SW480 (cell line): ENCODE results near the gene C9.
"Not testable (repeated sequence)": the region's sequence is repeated elsewhere in the genome, so short reads cannot be mapped to it uniquely, and the experiment has no call there.

Experiments used
- DNase-seq: peaks from one replicate; pipeline ENCODE4 v3.0.0-alpha.2; 2016; ENCODE audit warnings: low spot score

The C9 gene

DNA sequence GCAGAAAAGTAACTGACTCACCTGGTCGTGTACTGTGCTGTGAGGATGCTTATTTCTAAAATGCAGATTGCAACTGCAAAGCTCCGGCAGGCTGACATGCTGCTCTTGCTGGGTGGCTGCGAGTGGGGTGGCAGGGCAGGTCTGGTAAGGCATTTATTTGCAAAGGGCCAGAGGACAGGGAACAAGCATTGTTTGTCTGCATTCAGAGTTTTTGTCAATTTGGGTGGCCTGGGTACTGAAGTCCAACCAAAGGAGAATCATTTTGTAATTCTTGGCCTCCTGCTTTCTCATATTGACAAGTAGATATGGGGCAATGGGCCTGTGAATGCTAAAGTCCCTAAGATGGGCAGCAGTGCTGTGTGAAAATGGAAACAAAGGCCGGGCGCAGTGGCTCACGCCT lies at the start of gene C9:
TSS of gene C9 (minus strand) at position 129 of the 400 bp plus-strand sequence. CDS start at position 98, 31 bp downstream.
- no peak for DNase-seq

DNA sequence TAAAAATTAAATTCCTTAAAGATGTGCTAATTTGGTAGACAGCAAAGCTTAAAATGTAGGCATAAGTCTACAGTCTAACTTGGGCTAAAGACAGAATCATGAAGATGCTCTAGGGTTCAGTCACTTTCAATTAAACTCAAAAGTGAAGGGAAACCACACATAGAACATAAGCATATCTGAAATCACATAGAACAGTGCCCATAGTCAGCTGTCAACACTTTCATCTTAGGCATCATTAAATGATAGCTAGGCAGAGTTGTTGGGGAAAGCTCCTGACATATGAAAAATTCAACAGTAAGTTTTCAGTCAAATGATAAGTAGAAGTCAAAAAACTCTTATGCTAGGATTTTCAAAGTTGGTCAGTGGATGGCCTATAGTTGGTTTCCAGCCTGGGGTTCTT lies 49.5 kb upstream of the C9 start:
- no peak for DNase-seq

DNA sequence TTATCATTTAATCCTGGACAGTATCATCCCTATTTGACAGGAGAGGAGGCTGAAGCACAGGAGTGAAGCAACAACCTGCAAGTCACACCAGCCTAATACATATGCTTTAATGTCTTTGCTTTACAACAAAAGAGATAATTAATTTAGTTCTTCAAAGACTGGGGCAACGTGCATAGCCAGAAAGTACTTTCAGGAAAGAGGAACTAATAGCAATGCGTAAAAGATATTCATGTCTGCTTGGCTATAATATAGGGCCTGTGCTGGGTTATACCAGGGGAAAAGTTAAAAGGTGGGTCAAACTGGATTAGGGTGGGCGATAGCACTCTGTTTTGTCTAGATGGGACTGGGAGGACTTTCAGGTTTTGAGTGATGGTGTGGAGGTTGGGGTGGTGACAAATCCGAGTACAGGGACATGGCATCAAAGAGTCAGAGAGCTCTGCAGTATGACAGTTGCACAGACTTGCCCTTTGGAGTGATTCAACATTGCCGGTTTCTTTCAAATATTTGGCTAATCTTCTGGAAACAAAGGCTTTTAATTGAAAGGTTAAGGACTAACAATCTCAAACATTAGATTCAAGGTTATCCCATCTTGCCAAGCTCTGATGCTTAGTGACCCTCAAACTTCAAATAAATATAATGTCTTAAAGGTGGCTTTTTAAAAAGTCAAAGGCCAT lies 48.6 kb upstream of the C9 start:
- DNase-seq, result no peak

DNA sequence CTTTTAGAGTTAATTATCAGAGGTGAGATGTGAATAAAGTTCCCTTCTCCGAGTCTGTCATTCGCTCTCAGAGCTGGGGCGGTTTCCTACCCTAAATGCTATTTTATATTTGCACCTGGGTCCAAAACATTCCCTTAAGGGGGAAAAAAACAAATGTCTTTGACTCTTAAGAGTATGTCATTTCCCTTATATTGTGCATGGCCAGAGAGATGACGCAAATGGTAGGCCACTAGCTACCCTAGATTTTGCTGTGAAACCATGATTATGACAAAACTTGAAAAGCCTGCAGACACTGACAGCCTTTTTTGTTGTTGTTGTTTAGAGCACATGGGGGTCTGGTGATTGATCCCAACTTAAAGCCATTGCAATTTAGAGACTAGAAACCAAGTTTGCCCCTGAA lies 47.7 kb upstream of the C9 start:
- DNase-seq, result no peak

DNA sequence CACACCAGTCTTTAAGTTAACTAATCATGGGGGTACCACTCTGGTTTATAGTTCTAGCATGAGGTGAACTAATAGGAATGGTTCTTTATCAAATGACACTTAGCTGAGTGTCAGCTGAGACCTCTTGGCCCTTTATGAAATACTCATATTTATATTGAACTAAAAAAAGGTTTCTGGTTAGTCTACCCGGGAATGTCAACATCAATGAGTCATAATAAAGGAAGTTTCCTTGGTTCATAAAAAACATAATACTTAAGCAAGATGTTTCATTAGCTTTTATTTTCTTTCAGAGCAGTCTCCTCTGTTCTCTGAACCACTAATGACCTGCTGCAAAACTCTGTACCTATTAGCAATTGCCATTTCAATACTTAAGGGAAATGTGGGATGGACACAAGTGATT lies 46.8 kb upstream of the C9 start:
- no peak for DNase-seq

DNA sequence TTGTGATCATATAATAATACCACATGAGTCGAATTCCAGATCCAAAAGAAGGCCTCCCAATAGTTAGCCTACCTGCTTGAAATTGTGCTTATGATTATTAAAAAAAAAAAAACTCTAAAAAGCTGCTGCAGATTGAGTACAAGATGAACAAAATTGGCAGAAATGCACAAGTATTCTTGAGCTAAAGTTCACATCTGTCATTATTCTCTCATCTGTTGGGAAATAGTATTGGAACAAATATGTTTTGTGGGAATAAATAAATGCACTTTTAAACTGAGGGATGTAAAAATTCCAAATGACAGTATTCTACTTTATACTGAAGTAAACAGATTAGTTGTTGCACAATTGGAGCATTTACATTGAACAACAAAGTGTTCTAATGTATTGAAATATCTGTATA lies 44.7 kb upstream of the C9 start:
- no peak for DNase-seq

DNA sequence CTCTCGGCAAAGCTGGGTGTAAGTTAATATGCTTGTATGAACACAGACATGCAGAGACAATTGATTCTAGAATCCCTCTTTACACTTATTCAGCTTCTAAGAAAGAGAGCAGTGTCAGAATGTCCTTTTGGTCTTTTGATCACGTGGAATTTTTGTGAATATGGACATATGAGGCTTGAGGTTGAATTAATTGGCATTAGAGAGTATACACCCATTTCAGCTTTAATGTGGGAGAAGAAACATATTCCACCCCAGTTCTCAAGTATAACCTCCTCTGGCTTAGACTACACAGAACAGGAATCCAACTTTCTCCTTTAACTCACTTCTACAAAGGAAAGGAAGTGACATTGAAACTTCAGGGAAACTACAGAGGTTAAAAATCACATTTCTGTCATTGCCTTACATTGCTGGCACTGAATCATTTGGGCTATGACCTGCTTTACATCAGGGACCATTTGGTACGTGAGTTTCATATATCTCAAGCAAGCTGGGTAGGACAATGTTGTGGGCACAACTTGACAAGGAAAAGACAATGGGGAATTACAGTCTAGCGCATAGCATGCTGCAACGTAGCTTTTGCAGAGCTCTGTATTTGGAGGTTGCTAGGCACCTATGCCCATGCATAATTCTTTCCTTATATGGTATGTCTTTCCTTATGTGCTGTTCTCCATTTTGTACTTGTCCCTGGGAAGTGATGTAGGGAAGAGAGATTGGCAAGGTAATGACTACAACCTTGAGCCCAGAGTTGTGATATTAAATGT lies 41.0 kb upstream of the C9 start:
- DNase-seq, result no peak

DNA sequence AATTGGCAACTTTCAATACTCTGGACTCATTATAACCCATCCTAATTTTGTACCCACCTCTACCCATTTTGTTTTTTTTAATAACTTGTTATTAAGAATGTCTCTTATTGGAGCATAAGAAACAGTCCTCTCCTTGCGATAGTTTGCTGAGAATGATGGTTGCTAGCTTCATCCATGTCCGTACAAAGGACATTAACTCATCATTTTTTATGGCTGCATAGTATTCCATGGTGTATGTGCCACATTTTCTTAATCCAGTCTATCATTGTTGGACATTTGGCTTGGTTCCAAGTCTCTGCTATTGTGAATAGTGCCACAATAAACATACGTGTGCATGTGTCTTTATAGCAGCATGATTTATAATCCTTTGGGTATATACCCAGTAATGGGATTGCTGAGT lies 39.5 kb upstream of the C9 start:
- DNase-seq, result not testable (repeated sequence)

DNA sequence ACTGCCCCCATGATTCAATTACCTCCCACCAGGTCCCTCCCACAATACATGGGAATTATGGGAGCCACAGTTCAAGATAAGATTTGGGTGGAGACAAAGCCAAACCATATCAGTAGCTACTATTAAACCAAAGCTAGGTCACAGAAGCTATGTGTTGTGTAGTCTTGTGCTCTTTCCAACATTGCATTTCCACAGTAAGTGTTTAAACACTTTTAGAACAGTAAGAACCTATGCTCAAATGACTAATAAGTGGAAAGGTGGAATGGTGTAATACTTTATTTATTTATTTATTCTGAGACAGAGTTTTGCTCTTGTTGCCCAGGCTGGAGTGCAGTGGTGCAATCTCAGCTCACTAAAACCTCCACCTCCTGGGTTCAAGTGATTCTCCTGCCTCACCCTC lies 37.8 kb upstream of the C9 start:
- not testable (repeated sequence) for DNase-seq

DNA sequence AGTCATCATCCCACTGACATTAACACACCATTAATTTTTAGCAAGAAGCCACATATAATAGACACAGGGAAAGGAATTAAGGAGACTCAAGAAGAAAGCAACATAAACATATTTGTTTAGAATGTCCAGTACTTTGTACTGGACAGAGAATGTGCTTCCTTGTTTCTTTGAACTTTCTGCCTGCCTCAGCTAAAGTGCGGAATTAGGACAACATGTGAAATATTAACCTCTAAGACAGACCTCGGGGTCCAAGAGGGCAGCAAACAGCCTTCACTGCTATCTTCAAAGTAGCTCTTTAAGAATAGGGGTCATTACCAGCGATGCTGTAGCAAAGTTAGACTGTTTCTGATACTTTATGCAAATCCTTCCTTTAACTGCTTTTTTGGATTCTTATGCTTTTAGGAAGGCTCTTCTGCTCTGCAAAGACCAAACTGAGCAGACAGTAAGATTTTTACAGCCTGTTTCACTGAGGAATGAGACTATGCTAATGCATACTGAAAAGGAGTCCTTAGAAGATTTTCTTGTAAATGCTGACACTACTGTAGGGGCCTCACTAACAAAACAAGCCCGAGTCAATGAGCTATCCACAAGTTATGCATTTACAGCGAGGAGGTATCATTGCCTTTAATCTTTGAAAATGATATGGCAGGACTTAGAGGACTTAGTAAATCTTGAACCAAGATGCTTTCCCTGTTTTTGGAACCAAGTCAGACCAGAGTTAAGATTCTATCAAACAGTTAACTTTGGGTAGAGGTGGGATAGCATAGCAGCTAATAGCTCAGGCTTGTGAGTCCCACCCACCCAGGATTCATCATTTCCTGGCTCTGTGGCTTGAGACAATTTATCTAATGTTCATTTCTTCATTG lies 36.7 kb upstream of the C9 start:
- no peak for DNase-seq

DNA sequence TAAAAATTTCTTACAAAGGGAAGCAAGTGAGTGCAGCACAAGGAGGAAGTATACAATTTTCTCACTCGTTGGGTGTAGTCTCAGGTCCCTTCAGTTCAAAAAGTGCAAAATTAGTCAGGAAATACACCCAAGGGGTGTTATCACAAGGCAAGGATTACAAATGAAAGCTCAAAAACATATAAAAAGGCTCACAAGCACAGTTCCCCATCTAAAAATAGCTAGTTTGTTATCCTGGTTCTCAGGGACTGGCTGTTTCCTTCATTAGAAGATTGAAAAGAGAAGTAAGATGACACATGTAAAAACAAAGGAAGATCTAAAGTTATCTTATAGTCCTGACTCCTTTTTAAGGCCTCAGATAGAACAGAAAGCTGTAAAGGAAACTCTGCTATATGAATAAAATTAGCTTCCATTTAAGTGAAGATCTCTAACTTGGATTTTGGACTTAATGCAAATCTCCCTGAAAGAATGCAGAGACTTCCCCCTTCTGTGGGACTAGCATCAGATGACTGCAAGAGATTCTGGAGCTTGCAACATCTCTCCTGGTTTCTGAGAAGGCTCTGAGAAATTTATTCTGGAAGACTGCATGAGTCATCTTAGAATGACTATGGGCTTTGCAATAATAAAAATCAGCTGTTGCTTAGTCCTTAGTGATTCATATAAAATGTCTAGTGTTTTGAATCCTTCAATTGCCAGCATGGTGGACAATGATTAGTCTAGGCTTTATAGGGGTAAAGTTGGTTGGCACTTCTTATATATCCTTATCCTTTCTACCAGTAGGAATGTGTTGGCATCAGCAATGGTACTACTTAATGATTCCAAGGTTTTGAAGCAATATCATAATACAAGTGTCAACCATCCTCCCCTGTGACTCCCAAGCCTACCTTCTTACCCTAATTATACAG lies 35.1 kb upstream of the C9 start:
- peak; percentile 30 for DNase-seq

DNA sequence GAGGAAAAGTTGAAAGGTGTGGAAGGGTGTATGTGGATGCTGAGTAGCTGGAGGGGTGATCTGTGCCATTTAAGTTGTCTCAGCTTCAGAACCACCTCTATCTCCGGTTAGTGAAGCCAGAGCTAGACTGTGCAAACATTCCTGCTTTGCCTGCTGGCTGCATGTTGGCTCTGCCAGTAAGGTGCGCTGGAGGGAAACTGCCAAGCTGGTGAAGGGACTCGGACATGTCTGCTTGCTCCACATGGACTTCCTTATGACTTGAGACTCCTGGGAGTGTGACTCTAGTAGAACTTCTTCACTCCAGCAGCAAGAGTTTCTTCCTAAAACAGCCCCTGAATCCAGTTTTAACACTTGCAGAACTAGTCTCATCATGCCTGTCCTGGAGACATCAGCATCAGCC lies 32.5 kb upstream of the C9 start:
- no peak for DNase-seq

DNA sequence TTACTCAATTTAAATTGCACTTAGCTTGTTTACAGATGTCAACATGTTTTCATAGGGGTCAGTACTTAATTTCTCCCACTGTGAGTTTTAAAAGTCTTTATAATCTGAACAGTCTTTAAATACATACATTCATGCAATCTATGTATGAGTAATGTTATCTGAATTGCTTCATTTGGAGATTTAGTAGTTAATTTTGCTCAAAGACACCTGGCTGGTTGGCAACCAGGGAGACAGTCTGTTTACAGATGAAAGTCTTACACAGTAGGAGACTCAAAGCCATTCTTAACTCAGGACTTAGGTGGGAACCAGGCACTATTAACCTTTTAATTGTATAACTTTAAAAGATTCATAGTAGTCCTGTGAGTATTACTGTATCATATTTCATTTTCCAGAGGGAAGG lies 31.2 kb upstream of the C9 start:
- no peak for DNase-seq

DNA sequence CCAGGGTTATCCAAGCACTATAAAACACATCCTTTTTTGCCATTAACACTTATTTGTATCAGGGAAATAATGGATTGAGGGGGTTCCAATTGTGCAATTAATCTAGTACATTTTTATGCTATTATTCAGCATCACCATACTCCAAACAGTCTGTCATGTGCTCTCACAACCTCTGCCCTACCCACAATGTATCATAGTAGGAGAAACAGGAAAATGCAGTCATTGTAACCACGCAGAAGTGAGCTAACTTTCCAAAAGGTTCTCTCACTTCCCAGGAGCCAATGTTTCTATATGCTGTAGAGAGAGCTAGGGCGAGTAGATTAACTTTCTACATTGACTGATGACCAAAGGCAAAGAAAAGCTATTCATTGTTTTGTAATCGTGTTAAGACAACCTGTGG lies 30.7 kb upstream of the C9 start:
- no peak for DNase-seq

DNA sequence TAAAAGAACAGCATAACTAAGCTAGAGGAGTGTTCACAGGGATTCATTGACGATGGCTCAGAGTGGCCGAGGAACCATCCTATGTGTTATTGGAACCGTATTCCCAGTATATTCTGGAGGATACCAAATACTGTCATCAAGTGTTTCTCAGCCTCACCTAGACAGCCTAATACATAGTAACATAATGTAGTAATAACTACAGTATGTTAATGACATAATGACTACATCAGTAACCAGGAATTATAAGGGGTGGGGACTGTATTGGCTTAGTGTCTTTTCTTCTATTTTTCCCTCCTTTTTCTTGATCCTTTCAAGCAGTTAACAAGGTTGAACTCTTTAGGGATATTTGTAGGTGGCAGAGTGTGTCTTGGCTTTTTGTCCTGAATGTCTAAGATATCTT lies 26.6 kb upstream of the C9 start:
- no peak for DNase-seq

DNA sequence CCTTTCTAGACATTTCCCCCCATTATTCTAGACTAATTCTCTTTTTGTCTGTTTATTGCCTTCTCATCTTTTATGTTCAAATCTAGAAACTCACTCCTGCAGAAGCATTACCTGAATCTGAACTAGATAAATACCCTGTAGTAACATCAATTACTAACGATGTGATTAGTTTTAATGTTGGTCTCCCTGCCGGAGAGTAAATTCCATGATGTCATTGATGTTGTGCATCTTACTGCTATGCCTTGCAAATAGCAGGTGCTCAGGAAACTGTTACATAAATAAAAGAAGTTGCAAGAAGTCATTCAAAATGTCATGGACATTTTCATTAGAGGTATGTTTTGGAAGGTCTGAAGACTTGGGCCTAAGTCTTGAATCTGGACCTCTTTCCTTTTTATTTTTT lies 23.0 kb upstream of the C9 start:
- DNase-seq, result no peak

DNA sequence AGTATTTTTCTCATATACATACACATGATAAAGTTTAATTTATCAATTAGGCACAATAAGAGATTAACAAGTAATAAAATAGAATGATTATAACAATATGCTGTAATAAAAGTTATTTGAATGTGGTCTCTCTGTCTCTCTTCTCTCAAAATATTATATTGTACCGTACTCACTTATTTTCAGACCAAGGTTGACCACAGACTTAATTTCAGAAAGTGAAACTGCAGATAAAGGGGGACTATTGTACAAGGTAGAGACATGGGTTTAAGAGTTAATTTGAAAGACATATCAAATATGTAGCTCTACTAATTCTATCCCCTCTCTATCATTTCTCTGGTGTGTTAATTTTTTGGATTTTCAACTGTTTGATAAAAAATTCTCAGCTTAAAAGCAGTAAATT lies 20.0 kb upstream of the C9 start:
- DNase-seq, result no peak

DNA sequence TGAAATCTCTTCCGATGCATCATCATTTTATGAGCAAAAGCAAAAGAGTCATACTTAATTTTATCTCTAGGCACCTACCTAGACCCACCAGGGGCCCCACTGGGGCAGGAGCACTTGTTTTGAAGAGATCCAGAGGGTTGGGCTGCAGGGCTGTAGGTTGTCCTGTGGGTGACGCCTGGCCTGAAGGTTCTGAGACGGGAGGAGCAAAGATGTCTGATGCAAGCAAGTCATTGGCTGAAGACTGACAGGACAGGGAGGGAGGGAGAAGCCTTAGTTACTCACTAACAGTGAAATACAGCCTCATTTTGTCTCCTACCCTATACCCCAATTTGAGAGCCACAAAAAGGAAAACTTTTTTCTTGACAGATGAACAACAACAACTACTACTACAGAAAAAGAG lies 17.1 kb upstream of the C9 start:
- DNase-seq, result no peak

DNA sequence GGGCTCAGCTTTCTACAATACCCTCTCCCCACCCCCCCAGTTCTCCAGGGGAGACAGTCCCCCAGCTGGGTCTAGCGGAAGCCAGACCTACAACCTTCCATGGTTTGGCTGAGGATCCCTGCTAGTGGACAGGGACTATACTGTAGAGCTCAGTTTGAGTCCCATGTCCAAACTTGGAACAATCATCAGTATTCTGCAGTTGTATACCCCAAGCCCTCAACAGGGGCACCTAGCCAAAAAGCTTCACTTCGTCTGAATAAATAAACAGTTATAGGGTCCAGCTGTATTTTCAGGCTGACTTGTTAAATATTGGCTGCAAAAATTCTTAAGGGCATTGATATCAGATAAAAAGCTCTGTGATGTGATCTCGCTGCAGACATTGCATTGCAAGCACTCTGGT lies 15.4 kb upstream of the C9 start:
- DNase-seq, result no peak

DNA sequence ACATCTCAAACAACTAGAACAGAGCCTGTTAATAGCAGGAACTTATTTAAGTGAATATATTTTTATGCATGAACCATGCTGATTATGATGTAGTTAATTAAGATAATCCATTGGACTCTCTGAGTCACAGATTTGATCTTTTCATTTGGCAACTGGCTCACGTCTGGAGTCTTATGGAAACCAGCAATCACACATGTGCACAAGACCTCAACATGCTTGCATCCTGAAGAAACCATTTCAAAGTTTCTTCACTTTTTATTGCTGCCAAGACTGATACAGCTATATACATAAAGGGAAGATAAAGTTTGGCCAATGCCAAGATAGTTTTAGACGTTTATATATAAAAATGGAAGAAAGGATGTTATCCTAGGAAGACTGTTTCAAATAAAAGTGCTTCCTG lies 13.3 kb upstream of the C9 start:
- DNase-seq, result no peak

DNA sequence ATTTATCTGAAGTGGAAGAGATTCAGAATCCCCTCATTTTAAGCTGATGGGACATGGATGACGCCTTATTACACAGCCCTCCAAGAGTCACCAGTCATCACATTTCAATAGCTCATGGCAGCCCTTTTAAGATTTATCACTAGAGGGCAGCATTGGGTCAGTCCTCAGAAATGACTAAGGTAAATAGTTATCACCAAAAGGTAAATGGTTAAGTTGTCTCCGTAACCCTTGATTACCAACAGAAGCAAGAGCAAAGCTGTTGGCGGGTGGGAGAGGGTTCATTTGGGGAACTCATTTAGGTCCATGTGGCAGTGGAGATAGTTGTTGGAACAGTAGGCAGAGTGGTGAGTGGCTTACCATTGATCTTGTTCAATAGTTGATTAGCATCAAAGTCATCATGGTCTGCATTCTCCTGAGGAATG lies 12.0 kb upstream of the C9 start:
- peak; percentile 47 for DNase-seq

DNA sequence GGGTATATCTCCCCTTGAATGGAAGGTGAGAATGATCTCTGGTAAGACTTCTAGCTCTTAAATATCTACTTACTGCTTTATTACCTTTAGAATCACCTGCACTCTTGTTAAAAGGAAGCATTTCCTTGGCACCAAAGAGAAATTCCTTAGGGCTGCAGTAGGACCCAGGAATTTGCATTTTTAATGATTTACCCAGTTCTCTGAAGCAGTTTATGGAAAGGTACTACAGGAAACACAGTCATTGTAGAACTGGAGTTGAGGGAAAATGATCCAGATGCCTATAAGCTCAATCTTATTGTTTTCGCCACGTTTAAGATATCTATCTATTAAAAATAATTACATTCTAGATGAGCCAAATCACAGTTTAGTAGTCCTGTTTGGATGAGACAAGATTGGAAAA lies 9.5 kb upstream of the C9 start:
- DNase-seq, result no peak
